Measurements from ENCODE around the gene ERCC6L. TPM values are rescaled to one million over a fixed set of nuclear protein-coding genes. Genes with fewer than 3 reads are reported as not detected.

Gene ERCC6L
- polyA plus RNA-seq, 2 donors, result 1.1 to 1.7 TPM

GRCh38 chrX:72255445-72255844, 16.6 kb upstream of the ERCC6L start:
- no peaks in the 10 kb centered on the region for H3K27me3 ChIP-seq (ENCODE audit: control insufficient read depth in 1 of 2, insufficient read depth in 2 of 2, low read length in 2 of 2)
- H3K4me1 ChIP-seq (ENCODE audit: control insufficient read depth in 2 of 2, insufficient read depth in 2 of 2, low read length in 1 of 2), result no peaks in the 10 kb centered on the region
- WGBS, 2 donors, result 10 to 16% methylated on average over 24 of the region's 24 CpGs
- peak overlapping the region in 1 of 2 donors; percentile 13 for H3K4me3 ChIP-seq (ENCODE audit: low read depth in 1 of 2, low read length in 2 of 2)
- no peaks in the 10 kb centered on the region for H3K36me3 ChIP-seq (ENCODE audit: control insufficient read depth in 2 of 2, insufficient read depth in 2 of 2, low read length in 1 of 2)
- no peak overlapping the region for H3K27ac ChIP-seq (ENCODE audit: low read depth in 2 of 2, low read length in 1 of 2)
- H3K9me3 ChIP-seq (ENCODE audit: control insufficient read depth in 2 of 2, insufficient read depth in 1 of 2, low read depth in 1 of 2, low read length in 1 of 2), result no peaks in the 10 kb centered on the region

DNA sequence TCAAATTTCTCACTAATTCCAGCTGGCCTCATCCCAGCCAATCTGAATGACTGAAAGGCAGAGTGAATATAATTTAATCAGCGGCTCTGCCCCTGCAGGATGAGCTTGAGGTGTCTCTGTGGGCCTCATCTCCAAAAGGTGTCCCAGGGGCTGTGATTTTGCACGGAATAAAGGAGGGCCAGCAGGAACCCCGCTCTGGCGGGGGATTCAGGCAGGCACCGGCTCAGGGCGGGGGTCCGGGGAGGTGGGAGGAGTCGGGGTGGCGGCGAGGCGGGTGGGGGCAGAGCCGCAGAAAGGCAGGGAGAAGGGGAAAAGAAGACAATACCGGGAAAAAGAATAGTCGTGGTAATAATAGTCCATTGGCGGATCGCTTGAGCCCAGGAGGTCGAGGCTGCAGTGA, 16.0 kb upstream of the ERCC6L start:
- no peaks in the 10 kb centered on the region for H3K36me3 ChIP-seq (ENCODE audit: control insufficient read depth in 2 of 2, insufficient read depth in 2 of 2, low read length in 1 of 2)
- WGBS, 2 donors, result 22 to 27% methylated on average over 17 of the region's 17 CpGs
- H3K4me1 ChIP-seq (ENCODE audit: control insufficient read depth in 2 of 2, insufficient read depth in 2 of 2, low read length in 1 of 2), result no peaks in the 10 kb centered on the region
- H3K27ac ChIP-seq (ENCODE audit: low read depth in 2 of 2, low read length in 1 of 2), result no peak overlapping the region
- H3K9me3 ChIP-seq (ENCODE audit: control insufficient read depth in 2 of 2, insufficient read depth in 1 of 2, low read depth in 1 of 2, low read length in 1 of 2), result no peaks in the 10 kb centered on the region
- H3K4me3 ChIP-seq (ENCODE audit: low read depth in 1 of 2, low read length in 2 of 2), result no peak overlapping the region
- no peaks in the 10 kb centered on the region for H3K27me3 ChIP-seq (ENCODE audit: control insufficient read depth in 1 of 2, insufficient read depth in 2 of 2, low read length in 2 of 2)

DNA sequence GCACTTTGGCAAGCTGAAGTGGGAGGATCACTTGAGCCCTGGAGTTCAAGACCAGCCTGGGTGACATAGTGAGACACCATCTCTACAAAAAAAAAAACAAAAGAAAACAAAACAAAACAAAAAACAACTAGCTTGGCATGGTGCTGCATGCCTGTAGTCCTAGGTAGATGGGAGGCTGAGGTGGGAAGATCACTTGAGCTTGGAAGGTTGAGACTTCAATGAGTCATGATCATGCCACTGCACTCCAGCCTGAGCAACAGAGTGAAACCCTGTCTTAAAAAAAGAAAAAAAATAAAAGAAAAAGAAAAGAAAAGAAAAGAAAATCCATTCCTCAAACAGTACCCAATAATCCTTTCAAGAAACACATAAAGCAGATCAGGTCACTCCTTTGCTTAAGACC, 14.9 kb upstream of the ERCC6L start:
- no peaks in the 10 kb centered on the region for H3K9me3 ChIP-seq (ENCODE audit: control insufficient read depth in 2 of 2, insufficient read depth in 1 of 2, low read depth in 1 of 2, low read length in 1 of 2)

GRCh38 chrX:72247206-72247942, 8.5 kb upstream of the ERCC6L start:
- Histone ChIP-seq H3K9me3 (ENCODE audit: control insufficient read depth in 2 of 2, insufficient read depth in 1 of 2, low read depth in 1 of 2, low read length in 1 of 2) (no peaks in the 10 kb centered on the region), H3K27ac (ENCODE audit: low read depth in 2 of 2, low read length in 1 of 2) (no peak overlapping the region), H3K36me3 (ENCODE audit: control insufficient read depth in 2 of 2, insufficient read depth in 2 of 2, low read length in 1 of 2) (no peaks in the 10 kb centered on the region), H3K4me3 (ENCODE audit: low read depth in 1 of 2, low read length in 2 of 2) (no peak overlapping the region), H3K4me1 (ENCODE audit: control insufficient read depth in 2 of 2, insufficient read depth in 2 of 2, low read length in 1 of 2) (peaks cover 0 to 3% of the 10 kb centered on the region in 2 donors), H3K27me3 (ENCODE audit: control insufficient read depth in 1 of 2, insufficient read depth in 2 of 2, low read length in 2 of 2) (no peaks in the 10 kb centered on the region)
- WGBS, 2 donors, result 55 to 80% methylated on average over 2 of the region's 2 CpGs

More for the DNA sequence above, 14.9 kb upstream of the ERCC6L start:
- no peaks in the 10 kb centered on the region for H3K27me3 ChIP-seq (ENCODE audit: control insufficient read depth in 1 of 2, insufficient read depth in 2 of 2, low read length in 2 of 2)
- H3K4me1 ChIP-seq (ENCODE audit: control insufficient read depth in 2 of 2, insufficient read depth in 2 of 2, low read length in 1 of 2), result no peaks in the 10 kb centered on the region
- H3K4me3 ChIP-seq (ENCODE audit: low read depth in 1 of 2, low read length in 2 of 2), result no peak overlapping the region
- no peak overlapping the region for H3K27ac ChIP-seq (ENCODE audit: low read depth in 2 of 2, low read length in 1 of 2)
- no peaks in the 10 kb centered on the region for H3K36me3 ChIP-seq (ENCODE audit: control insufficient read depth in 2 of 2, insufficient read depth in 2 of 2, low read length in 1 of 2)

GRCh38 chrX:72245461-72246089, 6.7 kb upstream of the ERCC6L start:
- Histone ChIP-seq H3K4me3 (ENCODE audit: low read depth in 1 of 2, low read length in 2 of 2) (no peak overlapping the region), H3K36me3 (ENCODE audit: control insufficient read depth in 2 of 2, insufficient read depth in 2 of 2, low read length in 1 of 2) (no peaks in the 10 kb centered on the region), H3K27ac (ENCODE audit: low read depth in 2 of 2, low read length in 1 of 2) (no peak overlapping the region), H3K27me3 (ENCODE audit: control insufficient read depth in 1 of 2, insufficient read depth in 2 of 2, low read length in 2 of 2) (no peaks in the 10 kb centered on the region), H3K9me3 (ENCODE audit: control insufficient read depth in 2 of 2, insufficient read depth in 1 of 2, low read depth in 1 of 2, low read length in 1 of 2) (no peaks in the 10 kb centered on the region), H3K4me1 (ENCODE audit: control insufficient read depth in 2 of 2, insufficient read depth in 2 of 2, low read length in 1 of 2) (peaks cover 0 to 3% of the 10 kb centered on the region in 2 donors)
- 89 to 97% methylated on average over 3 of the region's 3 CpGs for WGBS, 2 donors

- no peak overlapping the region for H3K4me3 ChIP-seq (ENCODE audit: low read depth in 1 of 2, low read length in 2 of 2)
- no peaks in the 10 kb centered on the region for H3K9me3 ChIP-seq (ENCODE audit: control insufficient read depth in 2 of 2, insufficient read depth in 1 of 2, low read depth in 1 of 2, low read length in 1 of 2)
- no peaks in the 10 kb centered on the region for H3K36me3 ChIP-seq (ENCODE audit: control insufficient read depth in 2 of 2, insufficient read depth in 2 of 2, low read length in 1 of 2)
- H3K27ac ChIP-seq (ENCODE audit: low read depth in 2 of 2, low read length in 1 of 2), result no peak overlapping the region
- H3K4me1 ChIP-seq (ENCODE audit: control insufficient read depth in 2 of 2, insufficient read depth in 2 of 2, low read length in 1 of 2), result peaks cover 0 to 3% of the 10 kb centered on the region in 2 donors
- 21 to 37% methylated on average over 3 of the region's 3 CpGs for WGBS, 2 donors
- no peaks in the 10 kb centered on the region for H3K27me3 ChIP-seq (ENCODE audit: control insufficient read depth in 1 of 2, insufficient read depth in 2 of 2, low read length in 2 of 2)
Observed at GRCh38 chrX:72243472-72243871, 4.6 kb upstream of the ERCC6L start.

DNA sequence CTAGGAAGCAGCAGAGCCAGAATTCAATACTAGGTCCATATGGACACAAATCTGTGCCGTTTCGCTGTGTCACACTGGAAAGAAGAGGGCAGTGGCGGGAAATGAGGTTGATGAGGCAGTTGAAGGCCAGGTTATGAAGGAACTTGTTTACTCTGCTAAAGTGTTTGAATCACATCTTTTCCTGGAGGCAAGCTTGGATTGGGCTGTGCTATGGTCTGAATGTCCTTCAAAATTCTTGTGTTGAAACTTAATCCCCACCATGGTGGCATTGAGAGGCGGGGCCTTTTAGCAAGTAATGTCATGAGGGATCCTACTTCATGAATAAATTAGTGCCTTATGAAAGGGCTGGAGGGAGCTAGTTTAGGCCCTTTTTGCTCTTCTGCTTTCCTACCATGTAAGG, 2.1 kb upstream of the ERCC6L start:
- 93 to 94% methylated on average over 4 of the region's 4 CpGs for WGBS, 2 donors
- Histone ChIP-seq H3K4me1 (ENCODE audit: control insufficient read depth in 2 of 2, insufficient read depth in 2 of 2, low read length in 1 of 2) (no peaks in the 10 kb centered on the region), H3K36me3 (ENCODE audit: control insufficient read depth in 2 of 2, insufficient read depth in 2 of 2, low read length in 1 of 2) (no peaks in the 10 kb centered on the region), H3K27me3 (ENCODE audit: control insufficient read depth in 1 of 2, insufficient read depth in 2 of 2, low read length in 2 of 2) (no peaks in the 10 kb centered on the region), H3K27ac (ENCODE audit: low read depth in 2 of 2, low read length in 1 of 2) (no peak overlapping the region), H3K4me3 (ENCODE audit: low read depth in 1 of 2, low read length in 2 of 2) (no peak overlapping the region), H3K9me3 (ENCODE audit: control insufficient read depth in 2 of 2, insufficient read depth in 1 of 2, low read depth in 1 of 2, low read length in 1 of 2) (no peaks in the 10 kb centered on the region)

DNA sequence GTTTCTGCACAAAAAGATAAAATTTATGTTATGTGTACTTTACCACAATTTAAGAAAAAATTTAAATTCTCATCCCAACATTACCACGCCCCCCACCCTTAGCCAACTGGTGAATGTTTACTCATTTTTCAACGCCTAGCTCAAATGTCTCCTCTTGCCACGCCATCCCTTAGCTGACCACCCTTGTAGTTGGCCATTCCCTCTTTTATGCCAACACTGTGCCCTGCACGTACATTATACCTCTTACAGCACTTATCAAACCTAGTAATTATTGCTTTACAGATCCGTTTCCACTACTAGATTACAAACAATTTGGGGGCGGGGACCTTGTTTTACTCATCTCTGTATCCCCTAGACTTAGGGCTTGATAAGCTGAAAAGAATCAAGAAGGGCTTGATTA, 644 bp downstream of the ERCC6L start:
- 14 to 31% methylated on average over 6 of the region's 6 CpGs for WGBS, 2 donors
- Histone ChIP-seq H3K36me3 (ENCODE audit: control insufficient read depth in 2 of 2, insufficient read depth in 2 of 2, low read length in 1 of 2) (no peaks in the 10 kb centered on the region), H3K4me3 (ENCODE audit: low read depth in 1 of 2, low read length in 2 of 2) (peak overlapping the region in 1 of 2 donors; percentile 44), H3K9me3 (ENCODE audit: control insufficient read depth in 2 of 2, insufficient read depth in 1 of 2, low read depth in 1 of 2, low read length in 1 of 2) (no peaks in the 10 kb centered on the region), H3K4me1 (ENCODE audit: control insufficient read depth in 2 of 2, insufficient read depth in 2 of 2, low read length in 1 of 2) (no peaks in the 10 kb centered on the region), H3K27ac (ENCODE audit: low read depth in 2 of 2, low read length in 1 of 2) (no peak overlapping the region), H3K27me3 (ENCODE audit: control insufficient read depth in 1 of 2, insufficient read depth in 2 of 2, low read length in 2 of 2) (no peaks in the 10 kb centered on the region)

GRCh38 chrX:72236841-72237240, 2.0 kb downstream of the ERCC6L start:
- no peak overlapping the region for H3K4me3 ChIP-seq (ENCODE audit: low read depth in 1 of 2, low read length in 2 of 2)
- H3K4me1 ChIP-seq (ENCODE audit: control insufficient read depth in 2 of 2, insufficient read depth in 2 of 2, low read length in 1 of 2), result no peaks in the 10 kb centered on the region
- no peaks in the 10 kb centered on the region for H3K27me3 ChIP-seq (ENCODE audit: control insufficient read depth in 1 of 2, insufficient read depth in 2 of 2, low read length in 2 of 2)
- H3K36me3 ChIP-seq (ENCODE audit: control insufficient read depth in 2 of 2, insufficient read depth in 2 of 2, low read length in 1 of 2), result no peaks in the 10 kb centered on the region
- no peaks in the 10 kb centered on the region for H3K9me3 ChIP-seq (ENCODE audit: control insufficient read depth in 2 of 2, insufficient read depth in 1 of 2, low read depth in 1 of 2, low read length in 1 of 2)
- 86 to 87% methylated on average over 4 of the region's 4 CpGs for WGBS, 2 donors
- no peak overlapping the region for H3K27ac ChIP-seq (ENCODE audit: low read depth in 2 of 2, low read length in 1 of 2)

GRCh38 chrX:72230290-72230689, 8.5 kb downstream of the ERCC6L start:
- H3K9me3 ChIP-seq (ENCODE audit: control insufficient read depth in 2 of 2, insufficient read depth in 1 of 2, low read depth in 1 of 2, low read length in 1 of 2), result no peaks in the 10 kb centered on the region
- no peak overlapping the region for H3K4me3 ChIP-seq (ENCODE audit: low read depth in 1 of 2, low read length in 2 of 2)
- no peaks in the 10 kb centered on the region for H3K4me1 ChIP-seq (ENCODE audit: control insufficient read depth in 2 of 2, insufficient read depth in 2 of 2, low read length in 1 of 2)
- H3K27ac ChIP-seq (ENCODE audit: low read depth in 2 of 2, low read length in 1 of 2), result no peak overlapping the region
- no peaks in the 10 kb centered on the region for H3K36me3 ChIP-seq (ENCODE audit: control insufficient read depth in 2 of 2, insufficient read depth in 2 of 2, low read length in 1 of 2)
- 89 to 97% methylated on average over 3 of the region's 3 CpGs for WGBS, 2 donors
- no peaks in the 10 kb centered on the region for H3K27me3 ChIP-seq (ENCODE audit: control insufficient read depth in 1 of 2, insufficient read depth in 2 of 2, low read length in 2 of 2)
